Mesenchymal stem cell (in vitro differentiated cells and primary cell): Measurements from ENCODE around the gene PDP2.

Source experiments
- DNase-seq: peaks from one replicate; pipeline ENCODE4 v3.0.0-alpha.2; 2013
- H2AFZ ChIP-seq: one replicate; pipeline ENCODE4 v1.6.1; 2013; ENCODE audit warnings: low read depth, mild to moderate bottlenecking, control low read depth, inconsistent platforms, low read length, moderate library complexity
- H2AK5ac ChIP-seq: 2 replicates; pipeline ENCODE4 v1.6.1; 2013; ENCODE audit warnings: low read length, moderate library complexity, mild to moderate bottlenecking, inconsistent platforms; ENCODE audit not compliant: severe bottlenecking
- H2BK120ac ChIP-seq: one replicate; pipeline ENCODE4 v1.6.1; 2013; ENCODE audit warnings: low read depth, mild to moderate bottlenecking, inconsistent platforms, low read length, moderate library complexity
- H2BK12ac ChIP-seq, 2 experiments: one replicate each; pipeline ENCODE4 v1.6.1; 2013; ENCODE audit warnings: inconsistent platforms in 2 of 2, low read length in 2 of 2, mild to moderate bottlenecking in 2 of 2, moderate library complexity in 2 of 2, control low read depth in 1 of 2
- H2BK15ac ChIP-seq: one replicate; pipeline ENCODE4 v1.6.1; 2013; ENCODE audit warnings: mild to moderate bottlenecking, low read depth, inconsistent platforms; ENCODE audit not compliant: poor library complexity, severe bottlenecking
- H2BK5ac ChIP-seq: 2 replicates; pipeline ENCODE4 v1.6.1; 2013; ENCODE audit warnings: low read depth, mild to moderate bottlenecking, low read length, control low read depth, inconsistent platforms; ENCODE audit not compliant: poor library complexity, severe bottlenecking
- H3K14ac ChIP-seq, 2 experiments: one replicate each; pipeline ENCODE4 v1.6.1; 2013; ENCODE audit warnings: inconsistent platforms in 2 of 2, low read length in 2 of 2, control low read depth in 1 of 2, mild to moderate bottlenecking in 1 of 2, moderate library complexity in 1 of 2
- H3K18ac ChIP-seq, 2 experiments: one replicate each; pipeline ENCODE4 v1.6.1; 2013; ENCODE audit warnings: inconsistent platforms in 2 of 2, low read length in 2 of 2, control low read depth in 1 of 2, low read depth in 1 of 2, mild to moderate bottlenecking in 1 of 2
- H3K23ac ChIP-seq, 2 experiments: one replicate each; pipeline ENCODE4 v1.6.1; 2013; ENCODE audit warnings: inconsistent platforms in 2 of 2, low read length in 2 of 2, mild to moderate bottlenecking in 2 of 2, moderate library complexity in 2 of 2, control low read depth in 1 of 2
- H3K27ac ChIP-seq: 2 replicates; pipeline ENCODE4 v1.5.1; 2013; ENCODE audit warnings: mild to moderate bottlenecking, moderate library complexity, low read length, control low read depth, inconsistent platforms; ENCODE audit not compliant: poor library complexity, severe bottlenecking
- H3K27me3 ChIP-seq, 2 experiments: 2 replicates each; pipeline versions ENCODE4 v1.6.1 to v1.7.0; 2013; ENCODE audit warnings: low read length in 2 of 2, mild to moderate bottlenecking in 2 of 2, moderate library complexity in 2 of 2, control low read depth in 1 of 2, inconsistent platforms in 1 of 2; ENCODE audit not compliant: control insufficient read depth in 1 of 2, insufficient read depth in 1 of 2
- H3K36me3 ChIP-seq, 2 experiments: 2 replicates each; pipeline versions ENCODE4 v1.6.1 to v1.7.0; 2013; ENCODE audit warnings: low read length in 2 of 2, control low read depth in 1 of 2, inconsistent platforms in 1 of 2, low read depth in 1 of 2, mild to moderate bottlenecking in 1 of 2; ENCODE audit not compliant: insufficient read depth in 2 of 2, control insufficient read depth in 1 of 2
- H3K4ac ChIP-seq, 2 experiments: one replicate each; pipeline ENCODE4 v1.6.1; 2013; ENCODE audit warnings: inconsistent platforms in 2 of 2, low read length in 2 of 2, mild to moderate bottlenecking in 2 of 2, moderate library complexity in 2 of 2, control low read depth in 1 of 2, low read depth in 1 of 2
- H3K4me1 ChIP-seq: 2 replicates; pipeline ENCODE4 v1.6.1; 2013; ENCODE audit warnings: low read depth, low read length, control low read depth; ENCODE audit not compliant: control insufficient read depth, insufficient read depth
- H3K4me2 ChIP-seq: 2 replicates; pipeline ENCODE4 v1.6.1; 2013; ENCODE audit warnings: low read length, mild to moderate bottlenecking, inconsistent platforms; ENCODE audit not compliant: poor library complexity, severe bottlenecking
- H3K4me3 ChIP-seq, 2 experiments: 2 replicates each; pipeline versions ENCODE4 v1.5.1 to v1.7.0; 2013; ENCODE audit warnings: low read length in 2 of 2, mild to moderate bottlenecking in 2 of 2, control low read depth in 1 of 2, low read depth in 1 of 2; ENCODE audit not compliant: insufficient read depth in 1 of 2
- H3K79me1 ChIP-seq: replicated peaks from 2 replicates; pipeline ENCODE4 v1.6.1; 2013; ENCODE audit warnings: mild to moderate bottlenecking, control low read depth, low read length, inconsistent platforms; ENCODE audit not compliant: poor library complexity, severe bottlenecking
- H3K9ac ChIP-seq: 2 replicates; pipeline ENCODE4 v1.7.0; 2013; ENCODE audit warnings: mild to moderate bottlenecking, low read length, moderate library complexity
- H3K9me3 ChIP-seq: 2 replicates; pipeline ENCODE4 v1.7.0; 2013; ENCODE audit warnings: mild to moderate bottlenecking, low read length; ENCODE audit not compliant: control insufficient read depth
- H4K8ac ChIP-seq: one replicate; pipeline ENCODE4 v1.6.1; 2013; ENCODE audit warnings: inconsistent platforms, mild to moderate bottlenecking, low read length, moderate library complexity
- H4K91ac ChIP-seq: one replicate; pipeline ENCODE4 v1.6.1; 2013; ENCODE audit warnings: mild to moderate bottlenecking, low read length, inconsistent platforms
- WGBS: methylation state at CpG from one replicate; pipeline ENCODE4 v1.1.7; 2013; ENCODE audit warnings: mixed read lengths; 5-methylcytosine and 5-hydroxymethylcytosine counted together

The PDP2 gene

GRCh38 chr16:66888647-66889615, 8.6 kb downstream of the PDP2 start:
- Histone ChIP-seq H3K9ac (no peak overlapping the region), H4K91ac (no peak overlapping the region), H2BK5ac (no peak overlapping the region), H3K4me2 (no peak overlapping the region), H2AFZ (no peak overlapping the region), H2BK120ac (no peak overlapping the region), H2BK15ac (no peak overlapping the region), H2BK12ac (no peak overlapping the region), H2AK5ac (no peak overlapping the region), H3K4me3 (no peak overlapping the region), H4K8ac (no peak overlapping the region), H3K79me1 (peaks cover 33% of the 10 kb centered on the region), H3K14ac (no peak overlapping the region), H3K4me1 (peaks cover 8% of the 10 kb centered on the region), H3K4ac (no peak overlapping the region), H3K23ac (no peak overlapping the region), H3K27ac (no peak overlapping the region), H3K36me3 (peaks cover 21 to 41% of the 10 kb centered on the region in 2 experiments), H3K27me3 (no peaks in the 10 kb centered on the region), H3K18ac (no peak overlapping the region), H3K9me3 (no peaks in the 10 kb centered on the region)
- 95% methylated on average over 6 of the region's 6 CpGs for WGBS
- DNase-seq: peak; percentile 18

GRCh38 chr16:66889622-66890021, 9.3 kb downstream of the PDP2 start:
- Histone ChIP-seq H3K23ac (no peak overlapping the region), H4K8ac (no peak overlapping the region), H3K27me3 (no peaks in the 10 kb centered on the region), H3K36me3 (peaks cover 21 to 37% of the 10 kb centered on the region in 2 experiments), H3K4me1 (peaks cover 8% of the 10 kb centered on the region), H3K79me1 (peaks cover 28% of the 10 kb centered on the region), H3K9me3 (no peaks in the 10 kb centered on the region), H4K91ac (no peak overlapping the region), H2BK120ac (no peak overlapping the region), H2BK12ac (no peak overlapping the region), H3K9ac (no peak overlapping the region), H2BK5ac (no peak overlapping the region), H3K4me2 (no peak overlapping the region), H3K18ac (no peak overlapping the region), H3K14ac (no peak overlapping the region), H2AK5ac (no peak overlapping the region), H3K4ac (no peak overlapping the region), H2AFZ (no peak overlapping the region), H3K4me3 (no peak overlapping the region), H2BK15ac (no peak overlapping the region), H3K27ac (no peak overlapping the region)
- no peak for DNase-seq
- WGBS: 100% methylated on average over 2 of the region's 4 CpGs

- Histone ChIP-seq H3K27me3 (no peaks in the 10 kb centered on the region), H4K8ac (no peak overlapping the region), H3K79me1 (peaks cover 21% of the 10 kb centered on the region), H3K36me3 (peaks cover 10 to 25% of the 10 kb centered on the region in 2 experiments), H3K9me3 (no peaks in the 10 kb centered on the region), H4K91ac (no peak overlapping the region), H3K4ac (no peak overlapping the region), H2AFZ (no peak overlapping the region), H3K4me3 (no peak overlapping the region), H2AK5ac (no peak overlapping the region), H2BK120ac (no peak overlapping the region), H2BK15ac (no peak overlapping the region), H3K9ac (no peak overlapping the region), H2BK5ac (no peak overlapping the region), H3K27ac (no peak overlapping the region), H3K18ac (no peak overlapping the region), H3K23ac (no peak overlapping the region), H3K14ac (no peak overlapping the region), H2BK12ac (no peak overlapping the region), H3K4me2 (no peak overlapping the region), H3K4me1 (peaks cover 7% of the 10 kb centered on the region)
- 100% methylated on average over 1 of the region's 2 CpGs for WGBS
- DNase-seq: no peak
Measured at GRCh38 chr16:66890799-66891198, 10.5 kb downstream of the PDP2 start.

- H3K23ac ChIP-seq: no peak overlapping the region
- H3K27ac ChIP-seq: no peak overlapping the region
- no peaks in the 10 kb centered on the region for H3K27me3 ChIP-seq
- 100% methylated on average over 4 of the region's 4 CpGs for WGBS
- no peaks in the 10 kb centered on the region for H3K9me3 ChIP-seq
- peaks cover 21% of the 10 kb centered on the region for H3K79me1 ChIP-seq
- H2BK120ac ChIP-seq: no peak overlapping the region
- H4K91ac ChIP-seq: no peak overlapping the region
- peaks cover 7% of the 10 kb centered on the region for H3K4me1 ChIP-seq
- no peak overlapping the region for H2BK5ac ChIP-seq
- peaks cover 10 to 19% of the 10 kb centered on the region in 2 experiments for H3K36me3 ChIP-seq
- H2AFZ ChIP-seq: no peak overlapping the region
- no peak overlapping the region for H3K9ac ChIP-seq
- H2BK15ac ChIP-seq: no peak overlapping the region
- no peak overlapping the region for H2AK5ac ChIP-seq
- no peak overlapping the region for H3K18ac ChIP-seq
- no peak overlapping the region for H3K4me3 ChIP-seq
- H3K4ac ChIP-seq: no peak overlapping the region
- no peak overlapping the region for H4K8ac ChIP-seq
- H3K14ac ChIP-seq: no peak overlapping the region
- H2BK12ac ChIP-seq: no peak overlapping the region
- no peak overlapping the region for H3K4me2 ChIP-seq
- DNase-seq: no peak
Measured at GRCh38 chr16:66891360-66891759, 11.0 kb downstream of the PDP2 start.
